HG03460 (cell line): ENCODE data around the gene AZU1.

ENCODE experiments used
- ATAC-seq: cut with Tn5 transposase; IDR thresholded peaks from one replicate; pipeline ENCODE4 v1.9.1; 2021; ENCODE audit not compliant: unreplicated experiment

Gene AZU1, protein sequence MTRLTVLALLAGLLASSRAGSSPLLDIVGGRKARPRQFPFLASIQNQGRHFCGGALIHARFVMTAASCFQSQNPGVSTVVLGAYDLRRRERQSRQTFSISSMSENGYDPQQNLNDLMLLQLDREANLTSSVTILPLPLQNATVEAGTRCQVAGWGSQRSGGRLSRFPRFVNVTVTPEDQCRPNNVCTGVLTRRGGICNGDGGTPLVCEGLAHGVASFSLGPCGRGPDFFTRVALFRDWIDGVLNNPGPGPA

DNA sequence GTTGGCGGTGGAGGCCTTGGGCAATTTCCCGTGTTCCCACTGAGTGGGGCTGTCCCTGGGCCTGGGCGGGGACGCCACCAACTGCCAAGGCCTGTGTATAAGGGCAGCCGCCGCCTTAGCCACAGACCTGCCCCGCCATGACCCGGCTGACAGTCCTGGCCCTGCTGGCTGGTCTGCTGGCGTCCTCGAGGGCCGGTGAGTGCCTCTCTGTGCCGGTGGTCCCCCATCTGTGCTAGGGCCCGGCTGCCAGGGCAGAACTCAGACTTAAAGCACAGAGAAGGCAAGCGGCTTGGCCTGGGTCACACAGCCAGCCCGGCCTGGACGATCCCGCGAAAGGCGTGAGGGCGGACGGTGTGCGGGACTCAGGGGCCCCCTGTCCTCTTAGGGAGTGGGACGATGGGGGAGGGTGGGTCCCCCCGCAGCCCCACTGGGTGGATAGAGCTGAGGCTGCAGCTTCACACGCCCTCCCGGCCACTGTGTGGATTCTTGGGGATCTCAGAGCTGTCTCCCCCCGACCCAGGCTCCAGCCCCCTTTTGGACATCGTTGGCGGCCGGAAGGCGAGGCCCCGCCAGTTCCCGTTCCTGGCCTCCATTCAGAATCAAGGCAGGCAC, at the start of gene AZU1:
TSS of gene AZU1 (plus strand) at position 128 of the 612 bp plus-strand sequence. CDS start at position 138, 10 bp downstream.
- no peak for ATAC-seq

DNA sequence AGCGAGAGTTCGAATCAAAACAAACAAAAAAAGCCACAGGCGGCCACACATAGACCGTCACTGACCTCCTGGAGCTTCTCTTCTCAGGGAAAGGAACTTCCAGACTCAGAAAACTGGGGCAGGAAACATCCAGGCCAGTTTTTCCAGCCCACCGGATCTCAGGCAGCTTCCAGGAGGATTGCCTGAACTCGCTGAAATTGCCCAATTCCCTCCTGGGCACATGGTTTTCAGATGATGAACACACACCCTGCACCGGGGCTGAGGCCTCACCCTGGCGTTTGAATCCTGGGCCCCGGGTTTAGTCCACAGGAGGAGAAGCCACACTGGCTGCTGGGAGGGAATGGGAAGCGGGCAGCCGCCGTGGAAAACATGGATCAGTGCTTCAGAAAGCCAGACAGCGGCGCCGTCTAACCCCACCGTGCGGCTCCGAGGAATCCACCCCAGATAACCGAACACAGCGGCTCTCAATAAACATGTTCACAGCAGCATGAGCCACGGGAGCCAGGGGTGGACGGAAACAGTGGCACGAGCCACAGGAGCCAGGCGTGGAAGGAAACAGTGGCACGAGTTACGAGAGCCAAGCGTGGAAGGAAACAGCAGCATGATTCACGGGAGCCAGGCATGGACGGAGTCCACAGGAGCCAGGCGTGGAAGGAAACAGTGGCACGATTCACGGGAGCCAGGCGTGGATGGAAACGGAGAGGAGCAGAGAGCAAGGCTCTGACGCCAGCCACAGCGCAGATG, 48.6 kb upstream of the AZU1 start:
- ATAC-seq: no peak

DNA sequence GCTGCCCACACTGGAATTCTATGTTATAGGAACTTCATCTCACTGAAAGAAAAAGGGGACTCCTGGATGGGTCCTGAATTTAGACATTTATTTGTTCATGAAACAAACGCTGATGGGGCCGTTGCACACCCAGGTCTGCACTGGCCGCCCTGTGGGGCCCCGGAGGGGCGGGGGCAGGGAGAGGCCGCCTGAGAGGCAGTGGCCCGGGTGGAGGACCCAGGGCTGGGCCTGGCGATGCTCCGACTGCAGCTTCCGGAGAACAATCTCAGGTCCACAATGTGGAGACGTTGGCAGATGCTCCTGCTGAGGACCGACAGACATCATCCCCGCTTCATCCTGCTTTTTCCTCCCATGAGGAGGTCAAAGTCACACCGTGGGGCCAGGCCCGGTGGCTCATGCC, 46.7 kb upstream of the AZU1 start:
- no peak for ATAC-seq

DNA sequence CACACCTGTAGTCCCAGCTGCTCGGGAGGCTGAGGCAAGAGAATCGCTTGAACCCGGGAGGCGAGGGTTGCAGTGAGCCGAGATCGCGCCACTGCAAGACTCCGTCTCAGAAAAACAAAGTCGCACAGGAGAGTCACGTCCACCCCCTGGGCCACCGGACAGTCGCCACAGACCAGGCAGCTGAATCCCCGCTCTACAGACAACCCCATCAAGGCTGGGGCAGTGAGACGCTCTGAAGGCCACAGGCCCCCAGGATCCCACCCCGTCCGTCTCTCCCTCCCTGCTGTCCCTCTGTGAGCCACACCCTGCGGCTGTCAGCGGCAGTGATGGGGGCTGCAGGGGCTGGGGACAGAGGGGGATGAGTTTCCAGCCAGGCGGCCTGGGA, 45.8 kb upstream of the AZU1 start:
- no peak for ATAC-seq

DNA sequence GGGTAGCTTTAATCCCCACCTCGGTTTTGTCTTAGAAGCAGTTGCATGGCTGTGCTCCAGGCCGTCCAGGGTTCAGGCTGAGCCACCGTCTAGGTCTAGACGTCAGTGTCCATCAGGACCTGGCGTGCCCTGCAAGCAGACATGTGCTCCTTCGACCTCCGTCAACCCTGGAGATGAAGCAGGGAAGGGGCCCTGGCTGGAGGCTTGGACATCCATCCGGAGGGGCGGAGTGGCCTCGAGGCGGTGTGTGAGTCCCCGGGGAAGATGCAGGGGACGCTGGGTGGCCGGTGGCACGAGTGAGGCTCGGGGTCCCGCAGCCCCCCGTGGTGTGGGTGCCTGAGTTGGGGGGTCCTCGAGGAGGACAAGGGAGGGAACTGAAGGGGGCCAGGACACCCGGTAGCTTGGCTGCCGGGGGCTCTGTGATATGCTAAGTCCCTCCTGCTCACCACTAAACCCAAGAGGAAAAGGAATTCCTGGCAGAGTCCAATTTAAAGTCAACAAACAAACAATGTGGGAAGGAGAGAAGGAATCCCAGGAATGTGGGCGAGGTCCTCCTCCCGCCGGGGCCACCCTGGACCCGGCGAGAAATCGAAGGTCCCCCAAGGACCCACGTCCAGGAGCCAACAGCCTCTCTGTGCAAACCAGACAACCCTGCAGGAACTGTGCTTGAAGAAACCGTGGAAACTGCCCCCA, 45.3 kb upstream of the AZU1 start:
- ATAC-seq: no peak

DNA sequence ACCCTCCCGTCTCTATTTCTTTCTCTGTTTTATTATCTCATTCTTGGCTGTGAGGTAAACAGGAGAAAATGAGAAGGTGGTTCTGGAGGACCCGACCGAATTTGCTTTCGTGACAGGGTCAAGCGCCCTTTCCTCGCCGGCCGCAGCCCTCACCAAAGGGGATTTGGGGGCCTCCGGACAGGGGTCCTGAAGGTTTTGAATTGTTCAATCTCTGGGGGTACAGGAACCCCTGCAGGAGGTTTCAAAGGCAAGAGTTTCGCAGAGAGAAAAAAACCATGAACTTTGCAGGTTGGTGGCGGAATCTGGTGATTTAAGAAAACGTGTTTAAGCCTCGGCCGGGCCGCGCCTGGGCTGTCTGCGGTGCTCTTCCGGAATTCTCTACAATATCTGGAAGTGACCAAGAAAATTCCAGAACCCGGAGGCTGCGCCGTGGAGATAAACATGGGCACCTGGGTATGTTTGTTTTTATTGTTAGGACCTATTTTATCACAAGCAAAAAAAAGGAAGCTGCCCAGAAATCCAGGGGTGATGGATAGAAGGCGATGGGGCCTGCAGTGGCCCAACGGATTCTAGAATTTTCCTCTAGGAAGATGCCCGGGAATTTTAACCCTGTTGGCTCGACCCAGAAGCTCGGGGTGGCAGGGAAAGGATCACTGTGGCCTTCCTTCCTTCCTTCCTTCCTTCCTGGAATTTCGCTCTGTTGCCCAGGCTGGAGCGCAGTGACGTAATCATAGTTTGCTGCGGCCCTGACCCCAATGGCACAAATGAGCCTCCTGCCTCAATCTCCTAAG, 44.6 kb upstream of the AZU1 start:
- ATAC-seq: no peak

DNA sequence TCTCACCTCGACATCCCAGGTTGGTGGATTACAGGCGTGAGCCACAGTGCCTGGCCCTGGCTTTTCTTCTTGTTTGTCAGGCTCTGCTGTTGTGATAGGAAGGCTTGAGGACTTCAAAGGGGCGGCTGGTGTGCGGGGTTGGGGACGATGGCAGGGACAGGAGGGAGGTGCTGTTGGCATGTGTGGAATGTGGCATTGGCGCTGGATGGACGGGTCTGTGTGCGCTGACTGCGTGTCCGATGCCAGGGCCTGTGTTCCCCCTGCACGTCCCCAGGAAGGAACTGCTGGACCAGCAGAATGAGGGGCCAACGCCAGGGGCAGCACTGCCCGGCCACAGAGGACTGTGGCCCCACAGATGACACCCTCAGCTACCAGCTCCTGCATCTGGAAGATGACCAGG, 43.1 kb upstream of the AZU1 start:
- no peak for ATAC-seq

DNA sequence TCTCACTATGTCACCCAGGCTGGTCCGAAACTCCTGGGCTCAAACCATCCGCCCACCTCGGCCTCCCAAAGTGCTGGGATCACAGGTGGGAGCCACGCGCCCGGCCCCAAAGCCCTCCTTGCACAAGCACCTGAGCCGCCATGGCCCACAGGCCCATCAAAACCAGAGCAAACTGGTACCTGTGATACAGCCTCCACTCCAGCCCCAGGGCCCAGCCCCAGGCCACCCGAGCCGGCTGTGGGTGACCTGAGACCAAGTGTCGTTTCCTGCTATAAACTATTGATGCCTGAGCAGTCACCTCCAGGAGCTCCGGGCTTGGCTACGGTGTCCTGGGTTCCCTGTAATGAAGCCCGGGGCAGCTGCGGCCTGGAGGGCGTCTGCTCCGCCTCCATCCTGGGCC, 40.1 kb upstream of the AZU1 start:
- ATAC-seq: no peak

DNA sequence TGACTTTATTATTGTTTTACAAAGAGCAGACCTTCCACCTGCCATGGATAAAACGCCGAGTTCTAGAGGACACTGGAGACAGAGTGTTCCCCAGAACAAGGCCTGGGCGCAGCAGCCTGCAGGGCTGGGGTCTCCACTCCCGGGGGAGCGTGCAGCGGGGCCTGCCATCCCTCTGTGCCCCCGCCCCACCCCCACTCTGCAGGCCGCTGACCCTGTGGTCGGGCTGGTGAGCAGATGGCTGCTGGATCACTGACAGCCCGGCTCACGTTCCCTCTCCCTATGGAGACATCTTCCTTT, 39.0 kb upstream of the AZU1 start:
- ATAC-seq: no peak

DNA sequence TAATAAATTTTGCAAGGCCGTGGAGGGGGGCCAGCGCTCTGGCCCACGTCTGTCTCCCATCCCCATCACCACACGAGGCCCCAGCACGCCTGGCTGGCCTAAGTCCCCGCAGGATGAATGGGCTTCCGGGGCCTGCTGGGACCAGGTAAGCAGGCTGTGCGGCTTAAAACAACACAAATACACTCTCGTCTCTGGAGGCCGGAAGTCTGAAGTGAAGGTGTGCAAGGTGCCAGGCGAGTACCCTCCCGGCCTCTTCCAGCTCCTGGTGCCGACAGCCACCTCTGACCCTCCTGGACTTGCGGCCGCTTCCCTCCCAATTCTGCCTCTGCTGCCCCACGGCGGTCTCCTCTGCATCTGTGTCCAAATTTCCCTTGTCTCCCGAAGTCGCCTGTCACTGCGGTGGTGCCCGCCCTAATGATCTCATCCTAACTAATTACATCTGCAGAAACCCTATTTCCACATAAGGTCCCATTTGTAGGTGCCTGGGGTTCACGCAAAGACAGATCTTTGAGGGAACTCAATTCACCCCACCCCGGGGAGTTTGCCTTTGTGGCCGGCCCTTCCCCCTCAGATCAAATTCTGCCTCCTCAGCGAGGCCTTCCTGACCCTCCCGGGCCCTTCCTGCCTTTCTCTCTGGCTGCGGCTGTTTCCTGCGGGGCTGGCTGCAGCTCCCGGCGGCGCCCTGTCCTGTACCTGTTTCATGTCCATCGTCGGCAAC, 38.5 kb upstream of the AZU1 start:
- ATAC-seq: no peak

DNA sequence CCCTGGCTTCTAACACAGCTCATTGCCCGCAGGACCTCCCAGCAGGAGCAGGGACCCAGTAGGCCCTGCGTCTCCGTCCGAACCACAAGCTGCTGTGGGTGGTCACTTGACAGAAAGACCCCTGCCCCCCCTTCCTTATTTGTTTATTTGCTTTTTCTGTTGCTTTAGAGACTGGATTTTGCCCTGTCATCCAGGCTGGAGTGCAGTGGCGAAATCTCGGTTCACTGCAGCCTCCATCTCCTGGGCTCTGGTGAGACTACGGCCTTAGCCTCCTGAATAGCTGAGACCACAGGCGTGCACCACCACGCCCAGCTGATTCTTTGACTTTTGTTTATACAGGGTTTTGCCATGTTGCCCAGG, 38.0 kb upstream of the AZU1 start:
- no peak for ATAC-seq

DNA sequence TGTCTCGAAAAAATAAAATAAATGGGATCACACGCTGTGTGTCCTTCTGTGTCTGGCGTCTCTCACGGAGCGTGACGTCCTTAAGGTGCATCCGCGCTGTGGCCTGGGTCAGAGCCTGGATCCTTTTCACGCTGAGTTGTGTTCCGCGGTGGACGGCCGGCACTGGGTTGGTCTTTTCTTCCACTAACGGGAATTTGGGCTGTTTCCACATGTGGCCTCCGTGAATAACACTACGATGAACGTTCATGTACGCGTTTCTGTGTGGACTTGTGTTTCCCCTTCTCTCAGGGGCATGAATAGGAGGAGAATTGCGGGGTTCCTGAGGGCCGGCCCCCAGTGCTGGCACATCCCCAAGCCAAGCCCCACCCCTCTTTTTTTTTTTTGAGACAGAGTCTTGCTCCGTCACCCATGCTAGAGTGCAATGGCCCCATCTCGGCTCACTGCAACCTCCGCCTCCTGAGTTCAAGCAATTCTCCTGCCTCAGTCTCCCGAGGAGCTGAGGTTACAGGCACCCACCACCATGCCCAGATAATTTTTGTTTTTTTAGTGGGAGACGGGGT, 36.5 kb upstream of the AZU1 start:
- no peak for ATAC-seq

DNA sequence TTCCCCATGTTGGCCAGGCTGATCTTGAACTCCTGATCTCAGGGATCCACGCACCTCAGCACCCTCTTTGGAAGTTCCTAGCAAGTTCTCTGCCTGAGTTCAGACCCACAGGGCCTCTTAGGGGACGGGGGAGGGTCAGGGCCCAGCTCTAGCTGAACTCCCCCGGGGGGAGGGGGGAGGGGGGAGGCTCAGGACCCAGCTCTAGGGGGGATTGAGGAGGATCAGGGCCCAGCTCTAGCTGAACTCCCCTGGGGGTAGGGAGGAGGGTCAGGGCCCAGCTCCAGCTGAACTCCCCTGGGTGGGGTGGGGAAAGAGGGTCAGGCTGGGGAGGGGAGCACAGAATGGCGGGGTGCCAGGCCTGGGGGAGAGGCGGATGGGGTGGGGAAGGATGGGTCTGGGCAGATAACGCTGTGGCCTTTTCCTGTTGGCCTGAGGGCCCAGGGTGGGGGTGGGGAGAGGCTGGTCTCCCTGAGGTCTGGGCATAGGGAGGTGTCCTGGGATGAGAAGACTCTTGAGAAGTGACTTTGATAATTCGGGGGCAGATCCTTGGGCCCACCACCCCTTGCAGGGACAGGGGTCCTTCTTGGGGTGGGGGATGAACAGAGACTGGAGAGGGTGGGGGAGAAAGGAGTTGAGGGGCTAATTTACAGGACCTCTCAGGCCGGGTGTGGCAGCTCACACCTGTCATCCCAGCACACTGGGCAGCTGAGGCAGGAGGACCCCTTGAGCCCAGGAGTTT, 35.9 kb upstream of the AZU1 start:
- no peak for ATAC-seq

DNA sequence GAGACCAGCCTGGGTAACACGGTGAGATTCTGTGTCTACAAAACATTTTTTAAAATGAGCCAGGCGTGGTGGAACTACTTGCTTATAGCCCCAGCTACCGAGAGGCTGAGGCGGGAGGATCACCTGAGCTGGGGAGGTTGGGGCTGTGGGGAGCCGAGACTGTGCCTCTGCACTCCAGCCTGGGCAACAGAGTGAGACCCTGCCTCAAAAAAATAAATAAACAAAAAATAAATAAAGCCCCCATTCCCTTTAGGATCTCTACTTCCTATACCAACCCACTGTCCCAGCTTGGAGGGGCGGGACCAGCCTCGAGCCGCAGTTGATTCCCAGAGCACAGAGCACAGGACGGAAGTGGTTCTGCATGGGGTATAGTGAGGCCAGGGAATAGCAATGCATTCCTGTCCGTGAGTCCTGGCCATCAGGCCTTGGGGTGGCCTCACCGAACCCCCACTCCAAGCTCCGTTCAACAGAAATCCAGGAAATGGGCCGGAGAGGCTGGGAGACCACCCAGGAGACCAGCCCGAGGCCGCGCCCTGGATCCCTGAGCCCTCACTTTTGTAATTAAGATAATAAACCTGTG, 35.2 kb upstream of the AZU1 start:
- no peak for ATAC-seq

DNA sequence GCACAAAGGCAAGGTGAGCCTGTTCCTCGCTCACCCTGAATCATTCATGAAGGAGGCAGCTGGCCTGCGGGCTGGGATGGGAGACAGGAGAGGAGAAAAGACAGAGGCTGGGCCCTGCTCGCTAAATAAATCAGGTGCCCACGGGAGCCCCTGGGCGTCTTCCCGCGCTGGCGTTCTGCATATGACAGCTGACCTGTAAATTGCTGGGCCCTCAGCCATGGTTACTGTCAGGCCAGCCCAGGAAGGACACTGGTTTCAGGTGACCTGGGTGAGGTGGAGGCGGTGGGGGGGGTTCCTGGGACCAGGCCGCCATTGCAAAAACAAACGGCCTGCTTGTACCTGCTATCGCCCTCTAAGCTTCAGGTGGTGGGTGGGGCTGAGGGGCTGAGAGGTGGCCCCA, 33.8 kb upstream of the AZU1 start:
- ATAC-seq: no peak

DNA sequence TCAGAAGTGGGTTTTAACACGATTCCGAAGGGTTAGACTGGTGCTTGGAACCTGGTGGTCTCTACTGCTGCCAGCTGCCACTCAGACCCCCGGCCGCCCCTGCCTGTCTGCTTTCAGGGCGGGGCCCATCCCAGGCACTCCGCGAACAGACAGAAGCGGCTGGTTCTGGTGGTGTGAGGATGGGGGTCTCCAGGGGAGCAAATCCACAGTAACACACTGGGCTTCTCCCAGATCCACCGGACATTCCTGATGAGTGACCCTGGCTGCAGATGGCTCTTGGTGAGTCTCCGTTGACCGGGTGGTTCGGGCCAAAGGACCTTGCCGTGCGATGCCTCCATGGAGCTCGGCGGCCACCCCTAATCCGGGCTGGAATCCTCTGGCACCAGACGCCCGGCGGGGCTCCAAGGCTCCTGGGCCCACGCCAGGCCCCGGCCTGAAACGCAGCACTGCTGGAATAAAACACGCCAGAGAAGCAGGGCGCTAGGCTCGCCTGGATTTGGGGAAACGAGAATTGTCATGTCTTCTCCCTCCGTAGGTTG, 32.5 kb upstream of the AZU1 start:
- no peak for ATAC-seq

DNA sequence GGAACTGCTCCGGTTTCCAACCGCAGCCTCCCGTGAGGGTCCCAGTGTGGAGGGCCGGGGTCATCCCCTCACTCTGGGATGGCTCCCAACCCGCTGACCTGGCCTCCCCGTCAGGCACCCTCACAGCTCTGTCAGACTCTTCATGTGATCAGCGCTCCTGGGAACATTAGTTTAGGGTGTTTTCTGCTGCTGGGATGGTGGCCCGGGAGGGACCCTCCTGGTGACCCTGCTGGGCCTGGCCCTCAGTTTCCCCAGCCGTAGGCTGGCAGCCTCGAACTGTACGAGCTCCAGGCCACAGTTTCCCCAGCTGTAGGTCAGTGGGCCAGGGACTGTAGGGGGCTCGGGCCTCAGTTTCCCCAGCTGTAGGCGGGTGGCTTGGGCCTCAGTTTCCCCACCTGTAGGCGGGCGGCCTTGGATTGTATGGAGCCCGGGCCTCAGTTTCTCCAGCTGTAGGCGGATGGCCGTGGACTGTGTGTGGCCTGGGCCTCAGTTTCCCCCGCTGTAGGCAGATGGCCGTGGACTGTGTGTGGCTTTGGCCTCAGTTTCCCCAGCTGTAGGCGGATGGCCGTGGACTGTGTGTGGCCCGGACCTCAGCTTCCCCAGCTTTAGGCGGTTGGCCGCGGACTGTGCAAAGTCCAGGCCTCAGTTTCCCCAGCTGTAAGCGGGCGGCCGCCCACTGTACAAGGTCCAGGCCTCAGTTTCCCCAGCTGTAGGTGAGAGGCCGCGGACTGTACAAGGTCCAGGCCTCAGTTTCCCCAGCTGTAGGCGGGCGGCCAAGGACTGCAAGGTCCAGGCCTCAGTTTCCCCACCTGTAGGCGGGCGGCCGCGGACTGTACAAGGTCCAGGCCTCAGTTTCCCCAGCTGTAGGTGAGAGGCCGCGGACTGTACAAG, 31.7 kb upstream of the AZU1 start:
- ATAC-seq: no peak
